Activated T-helper 9 cell treated with anti-CD3 and anti-CD28 coated beads, Interleukin-2, amount 50 U/mL, for 16 hours (primary cell): Measurements from ENCODE around the gene SLC25A26.

ENCODE experiments used
- DNase-seq: peaks from one replicate; pipeline ENCODE4 v3.0.0-alpha.2; 2020; ENCODE audit warnings: low read depth

The SLC25A26 gene

GRCh38 chr3:66326340-66326739 is 105.5 kb downstream of the SLC25A26 start:
- DNase-seq: no peak

GRCh38 chr3:66335671-66336070 is 114.9 kb downstream of the SLC25A26 start:
- DNase-seq: no peak

GRCh38 chr3:66336333-66336766 is 115.5 kb downstream of the SLC25A26 start:
- no peak for DNase-seq

GRCh38 chr3:66338927-66339326 is 118.1 kb downstream of the SLC25A26 start:
- no peak for DNase-seq

- DNase-seq: no peak
These were observed 122.0 kb downstream of the SLC25A26 start for GRCh38 chr3:66342717-66343356.

GRCh38 chr3:66344391-66344811 is 123.6 kb downstream of the SLC25A26 start:
- DNase-seq: no peak

- DNase-seq: no peak
These were observed 124.2 kb downstream of the SLC25A26 start for GRCh38 chr3:66344848-66345578.

GRCh38 chr3:66348704-66349103 is 127.9 kb downstream of the SLC25A26 start:
- DNase-seq: no peak

GRCh38 chr3:66350601-66351000 is 129.8 kb downstream of the SLC25A26 start:
- no peak for DNase-seq

GRCh38 chr3:66353039-66353438 is 132.2 kb downstream of the SLC25A26 start:
- no peak for DNase-seq

GRCh38 chr3:66353530-66353929 is 132.7 kb downstream of the SLC25A26 start:
- no peak for DNase-seq

- DNase-seq: no peak
These were observed 133.2 kb downstream of the SLC25A26 start for GRCh38 chr3:66354001-66354400.

GRCh38 chr3:66355394-66355793 is 134.6 kb downstream of the SLC25A26 start:
- no peak for DNase-seq

GRCh38 chr3:66355997-66356396 is 135.2 kb downstream of the SLC25A26 start:
- no peak for DNase-seq

GRCh38 chr3:66361356-66361755 is 140.6 kb downstream of the SLC25A26 start:
- DNase-seq: no peak

GRCh38 chr3:66362541-66362941 is 141.7 kb downstream of the SLC25A26 start:
- DNase-seq: no peak

GRCh38 chr3:66363148-66363547 is 142.3 kb downstream of the SLC25A26 start:
- no peak for DNase-seq

GRCh38 chr3:66365080-66365479 is 144.3 kb downstream of the SLC25A26 start:
- DNase-seq: no peak

- DNase-seq: no peak
These were observed 145.9 kb downstream of the SLC25A26 start for GRCh38 chr3:66366747-66367146.

- DNase-seq: no peak
These were observed 147.2 kb downstream of the SLC25A26 start for GRCh38 chr3:66367979-66368378.

- DNase-seq: no peak
These were observed 149.4 kb downstream of the SLC25A26 start for GRCh38 chr3:66370179-66370578.

GRCh38 chr3:66371432-66371831 is 150.6 kb downstream of the SLC25A26 start:
- no peak for DNase-seq

GRCh38 chr3:66372681-66373350 is 152.0 kb downstream of the SLC25A26 start:
- DNase-seq: no peak
